Measurements from ENCODE around the gene CAMK2A. TPM values are rescaled to one million over a fixed set of nuclear protein-coding genes. Genes with fewer than 3 reads are reported as not detected.

The CAMK2A gene
- total and polyA plus RNA-seq, 2 of the 4 experiments (the other 2 are of a cell fraction), result 0.18 to 0.19 TPM

DNA sequence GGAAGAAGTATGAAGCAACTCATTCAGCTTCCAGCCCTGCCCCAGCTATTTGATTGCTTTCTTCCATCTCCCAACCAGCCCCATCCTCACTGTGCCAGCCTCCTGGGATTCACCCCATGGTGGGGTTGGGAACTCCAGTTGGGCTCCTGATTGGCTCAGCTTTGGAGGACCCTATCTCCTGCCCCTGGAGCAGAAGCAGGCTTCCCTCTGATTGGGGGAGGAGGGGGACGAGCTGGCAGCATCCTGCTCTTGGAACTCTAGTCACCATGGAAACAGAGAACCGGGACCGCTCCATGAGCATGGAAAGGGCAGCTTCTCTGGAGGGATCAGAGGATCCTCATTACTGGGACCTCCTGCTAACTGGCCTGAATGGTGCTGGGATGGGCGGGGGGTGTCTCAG lies 97.1 kb downstream of the CAMK2A start:
- H2BK120ac ChIP-seq (ENCODE audit: low read depth, low read length), result no peak overlapping the region
- intact Hi-C loops (cut with micrococcal nuclease), result no loop called here
- no peak overlapping the region for H3K14ac ChIP-seq (replicated peaks; ENCODE audit: low read depth, low read length)
- H3K4me3 ChIP-seq (ENCODE audit: insufficient read depth, low read depth, low read length), result no peak overlapping the region
- H3K56ac ChIP-seq (ENCODE audit: extremely low read depth, insufficient read depth, low read length), result no peak overlapping the region
- dilution Hi-C loops (cut with HindIII; ENCODE audit: low sequenced_read_pairs, unreplicated experiment), result no loop called here
- H2BK20ac ChIP-seq (ENCODE audit: low read depth, low read length), result no peak overlapping the region
- no TSS peak for BruUV-seq (replicated peaks)
- no peak for TF ChIP-seq POLR2A (IDR thresholded peaks at IDR 0.05; ENCODE audit: low read depth, low read length)
- no peak for TF ChIP-seq RAD21 (IDR thresholded peaks at IDR 0.05; ENCODE audit: low read length)
- TF ChIP-seq CEBPB (IDR thresholded peaks at IDR 0.05; ENCODE audit: low read depth, low read length), result no peak
- TF ChIP-seq MAFK (IDR thresholded peaks at IDR 0.05; ENCODE audit: low read depth, low read length), result no peak
- TF ChIP-seq NFE2L2 (IDR thresholded peaks at IDR 0.05; ENCODE audit: low read depth, low read length), result no peak
- TF ChIP-seq, protein P1, sequence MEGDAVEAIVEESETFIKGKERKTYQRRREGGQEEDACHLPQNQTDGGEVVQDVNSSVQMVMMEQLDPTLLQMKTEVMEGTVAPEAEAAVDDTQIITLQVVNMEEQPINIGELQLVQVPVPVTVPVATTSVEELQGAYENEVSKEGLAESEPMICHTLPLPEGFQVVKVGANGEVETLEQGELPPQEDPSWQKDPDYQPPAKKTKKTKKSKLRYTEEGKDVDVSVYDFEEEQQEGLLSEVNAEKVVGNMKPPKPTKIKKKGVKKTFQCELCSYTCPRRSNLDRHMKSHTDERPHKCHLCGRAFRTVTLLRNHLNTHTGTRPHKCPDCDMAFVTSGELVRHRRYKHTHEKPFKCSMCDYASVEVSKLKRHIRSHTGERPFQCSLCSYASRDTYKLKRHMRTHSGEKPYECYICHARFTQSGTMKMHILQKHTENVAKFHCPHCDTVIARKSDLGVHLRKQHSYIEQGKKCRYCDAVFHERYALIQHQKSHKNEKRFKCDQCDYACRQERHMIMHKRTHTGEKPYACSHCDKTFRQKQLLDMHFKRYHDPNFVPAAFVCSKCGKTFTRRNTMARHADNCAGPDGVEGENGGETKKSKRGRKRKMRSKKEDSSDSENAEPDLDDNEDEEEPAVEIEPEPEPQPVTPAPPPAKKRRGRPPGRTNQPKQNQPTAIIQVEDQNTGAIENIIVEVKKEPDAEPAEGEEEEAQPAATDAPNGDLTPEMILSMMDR (conservative IDR thresholded peaks at IDR 0.05; ENCODE audit: low read depth, low read length), result no peak
- TF ChIP-seq CHD1 (IDR thresholded peaks at IDR 0.05; ENCODE audit: low read depth, low read length), result no peak
- no peaks in the 10 kb centered on the region for H4K20me1 ChIP-seq (ENCODE audit: insufficient read depth, low read length)
- no peaks in the 10 kb centered on the region; the same call in 1 of the 2 replicates for H3K9me1 ChIP-seq (ENCODE audit: insufficient read depth, low read length)
- H3K27me3 ChIP-seq (ENCODE audit: control insufficient read depth, insufficient read depth, low read length), result peaks cover 88% of the 10 kb centered on the region
- no peak overlapping the region for H2AK5ac ChIP-seq (ENCODE audit: low read depth, low read length)
- no peak overlapping the region for H3K9ac ChIP-seq (ENCODE audit: low read depth, low read length)
- H3K79me1 ChIP-seq (ENCODE audit: low read depth in 1 of 2, low read length in 2 of 2), result no peaks in the 10 kb centered on the region
- no CpG with 5 or more reads among the region's 4 CpGs for WGBS, 2 experiments (ENCODE audit: extremely low coverage in 2 of 2, insufficient read length in 1 of 2)
- H2BK15ac ChIP-seq (ENCODE audit: low read depth, low read length), result no peak overlapping the region
- no peak overlapping the region for H4K91ac ChIP-seq (ENCODE audit: insufficient read depth, low read depth, low read length)
- no peak overlapping the region for H3K23ac ChIP-seq (ENCODE audit: low read depth, low read length)
- H3K36me3 ChIP-seq (ENCODE audit: control insufficient read depth, insufficient read depth, low read length), result no peaks in the 10 kb centered on the region
- H2BK5ac ChIP-seq (ENCODE audit: low read depth, low read length, poor library complexity, severe bottlenecking), result no peak overlapping the region
- no peak for DNase-seq
- CTCF ChIA-PET, result no interaction called here
- H3K4me2 ChIP-seq (ENCODE audit: low read depth, low read length), result no peak overlapping the region
- no peak overlapping the region for H4K8ac ChIP-seq (ENCODE audit: low read depth in 2 of 2, low read length in 2 of 2)
- peaks cover 2% of the 10 kb centered on the region; the same call in 1 of the 2 replicates for H3K4me1 ChIP-seq (ENCODE audit: control insufficient read depth, insufficient read depth, low read length)
- no peak for ATAC-seq (ENCODE audit: low read depth)
- no peak overlapping the region for H3K4ac ChIP-seq (ENCODE audit: low read depth, low read length)
- H4K5ac ChIP-seq (ENCODE audit: low read depth, low read length), result no peak overlapping the region
- POLR2A ChIA-PET (ENCODE audit: unreplicated experiment), result interaction anchor here (0.5 kb wide), 1 partner anchor 342 kb away, joined by 3 read pairs; no protein-coding TSS in a partner anchor
- H2AFZ ChIP-seq (replicated peaks; ENCODE audit: low read length, poor library complexity), result no peak overlapping the region
- no peak overlapping the region for H3K18ac ChIP-seq (ENCODE audit: low read depth, low read length)
- no peak overlapping the region for H3K27ac ChIP-seq (ENCODE audit: insufficient read depth, low read length)
- in situ Hi-C loops (cut with MboI; ENCODE audit: low sequenced_read_pairs), result no loop called here
- no peak overlapping the region for H2AK9ac ChIP-seq (replicated peaks; ENCODE audit: low read depth, low read length, poor library complexity)
- no peaks in the 10 kb centered on the region for H3K9me3 ChIP-seq (ENCODE audit: control insufficient read depth, insufficient read depth, low read length)

Data from IMR-90 (cell line).